A673 (cell line): ENCODE data around the gene CDH23. TPM values are rescaled to one million over a fixed set of nuclear protein-coding genes. Genes with fewer than 3 reads are reported as not detected.

Experiments
- BruUV-seq: library from RNA; stranded (reverse); fragments of 400-500 nt; replicated peaks from 2 replicates; lab custom pipeline; 2021; lab: Mats Ljungman, UMichigan
- CTCF ChIA-PET: fragments of 300-600 bp; sonication (Branson Sonifier 250); formaldehyde crosslinking; loops from one replicate; lab custom pipeline; 2022; ENCODE audit warnings: antibody characterized with exemption; lab: Charles Lee
- POLR2A ChIA-PET: fragments of 300-600 bp; sonication (Branson Sonifier 250); formaldehyde crosslinking; loops from one replicate; lab custom pipeline; 2022; ENCODE audit warnings: antibody characterized with exemption; ENCODE audit not compliant: low non-redundant PET; lab: Charles Lee
- DNase-seq: peaks from one replicate; pipeline ENCODE4 v3.0.0-alpha.2; 2015; ENCODE audit warnings: low spot score
- H3K27ac ChIP-seq: fragments of 200-600 bp; sonication (generic); 2 replicates; pipeline ENCODE4 v1.5.1; 2016; ENCODE audit warnings: mixed run types, low read depth, mild to moderate bottlenecking, mixed read lengths, antibody characterized with exemption, low read length; ENCODE audit not compliant: poor library complexity, severe bottlenecking
- H3K27me3 ChIP-seq: fragments of 200-600 bp; sonication (generic); replicated peaks from 2 replicates; pipeline ENCODE4 v1.6.1; 2017; ENCODE audit warnings: mixed run types, low read depth, mild to moderate bottlenecking, mixed read lengths, antibody characterized with exemption, low read length; ENCODE audit not compliant: insufficient read depth, poor library complexity
- H3K36me3 ChIP-seq: fragments of 200-600 bp; sonication (generic); 2 replicates; pipeline ENCODE4 v1.6.1; 2016; ENCODE audit warnings: mixed run types, mild to moderate bottlenecking, mixed read lengths, antibody characterized with exemption, low read length; ENCODE audit not compliant: insufficient read depth, poor library complexity, severe bottlenecking
- H3K4me1 ChIP-seq: fragments of 200-600 bp; sonication (generic); 2 replicates; pipeline ENCODE4 v1.6.1; 2017; ENCODE audit warnings: mixed run types, mild to moderate bottlenecking, mixed read lengths, antibody characterized with exemption, low read length; ENCODE audit not compliant: insufficient read depth, poor library complexity, severe bottlenecking
- H3K4me3 ChIP-seq: fragments of 200-600 bp; sonication (generic); 2 replicates; pipeline ENCODE4 v1.5.1; 2016; ENCODE audit warnings: low read depth, mixed run types, mild to moderate bottlenecking, mixed read lengths, low read length; ENCODE audit not compliant: poor library complexity, severe bottlenecking
- H3K9me3 ChIP-seq: fragments of 200-600 bp; sonication (generic); 2 replicates; pipeline ENCODE4 v1.6.1; 2016; ENCODE audit warnings: mixed run types, low read depth, mild to moderate bottlenecking, mixed read lengths, antibody characterized with exemption, low read length; ENCODE audit not compliant: poor library complexity, severe bottlenecking
- CTCF ChIP-seq: fragments of 300-800, 200-600 bp; sonication (generic); conservative IDR thresholded peaks from 2 replicates; pipeline ENCODE4 v1.5.1; 2017; ENCODE audit warnings: low read depth, mild to moderate bottlenecking, antibody characterized with exemption, low read length, moderate library complexity, mixed read lengths
- EZH2 ChIP-seq: fragments of 200-600 bp; sonication (generic); IDR thresholded peaks from 2 replicates; pipeline ENCODE4 v1.6.1; 2017; ENCODE audit warnings: borderline replicate concordance, low read depth, mild to moderate bottlenecking, mixed read lengths, antibody characterized with exemption, low read length; ENCODE audit not compliant: poor library complexity, severe bottlenecking
- intact Hi-C: fragments of 100-400 bp; cut with micrococcal nuclease; formaldehyde crosslinking; loops from one replicate; pipeline ENCODE4 v1.10.0; 2022; ENCODE audit not compliant: unreplicated experiment
- total RNA-seq: library from RNA; stranded (reverse); gene quantifications from 2 replicates; pipeline ENCODE4 v1.2.3, GENCODE V29; 2021

The CDH23 gene
- total RNA-seq, 1 experiment from 2014 or later: 49.7 TPM

DNA sequence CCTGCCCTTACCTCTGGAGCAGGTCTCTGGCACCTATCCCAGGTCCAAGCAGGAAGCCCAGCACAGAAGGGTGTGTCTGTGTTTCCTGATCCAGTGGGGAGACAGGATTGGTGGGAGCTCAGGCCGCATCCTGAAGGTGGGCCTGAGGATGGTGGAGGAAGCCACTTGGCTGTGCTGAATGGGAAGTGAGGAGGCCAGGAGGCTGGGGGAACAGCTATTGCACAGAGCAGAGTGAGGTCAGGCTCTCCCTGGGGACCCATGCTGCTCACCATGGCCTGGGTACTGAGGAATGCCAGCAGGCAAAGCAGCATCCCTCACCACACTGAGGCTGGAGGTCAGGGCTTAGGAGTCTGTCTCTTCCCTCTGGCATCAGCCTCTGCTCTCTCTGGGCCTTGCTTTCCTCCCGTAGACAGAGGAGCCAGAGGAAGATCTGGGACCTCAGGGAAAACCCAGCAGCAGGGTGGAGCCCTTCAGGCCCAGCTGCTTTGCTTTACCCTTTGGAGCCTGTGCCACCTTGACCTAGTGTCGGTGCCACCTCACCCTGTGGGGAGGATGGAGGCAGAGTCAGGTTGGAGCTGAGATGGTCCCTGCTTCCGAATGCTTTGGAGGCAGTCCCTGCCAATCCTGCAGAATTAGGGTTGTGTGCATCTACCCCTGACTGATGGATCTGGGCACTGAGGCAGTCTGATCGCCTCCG lies 39.0 kb downstream of the CDH23 start:
- H3K9me3 ChIP-seq: no peaks in the 10 kb centered on the region
- TF ChIP-seq EZH2 (no peak), CTCF (no peak)
- peak overlapping the region; percentile 74 for H3K27ac ChIP-seq
- CTCF ChIA-PET: no interaction called here
- no peaks in the 10 kb centered on the region for H3K27me3 ChIP-seq
- no peak for DNase-seq
- H3K36me3 ChIP-seq: no peaks in the 10 kb centered on the region
- peaks cover 65% of the 10 kb centered on the region for H3K4me1 ChIP-seq
- intact Hi-C loops: no loop called here
- POLR2A ChIA-PET: no interaction called here
- H3K4me3 ChIP-seq: no peak overlapping the region
- BruUV-seq: no TSS peak

DNA sequence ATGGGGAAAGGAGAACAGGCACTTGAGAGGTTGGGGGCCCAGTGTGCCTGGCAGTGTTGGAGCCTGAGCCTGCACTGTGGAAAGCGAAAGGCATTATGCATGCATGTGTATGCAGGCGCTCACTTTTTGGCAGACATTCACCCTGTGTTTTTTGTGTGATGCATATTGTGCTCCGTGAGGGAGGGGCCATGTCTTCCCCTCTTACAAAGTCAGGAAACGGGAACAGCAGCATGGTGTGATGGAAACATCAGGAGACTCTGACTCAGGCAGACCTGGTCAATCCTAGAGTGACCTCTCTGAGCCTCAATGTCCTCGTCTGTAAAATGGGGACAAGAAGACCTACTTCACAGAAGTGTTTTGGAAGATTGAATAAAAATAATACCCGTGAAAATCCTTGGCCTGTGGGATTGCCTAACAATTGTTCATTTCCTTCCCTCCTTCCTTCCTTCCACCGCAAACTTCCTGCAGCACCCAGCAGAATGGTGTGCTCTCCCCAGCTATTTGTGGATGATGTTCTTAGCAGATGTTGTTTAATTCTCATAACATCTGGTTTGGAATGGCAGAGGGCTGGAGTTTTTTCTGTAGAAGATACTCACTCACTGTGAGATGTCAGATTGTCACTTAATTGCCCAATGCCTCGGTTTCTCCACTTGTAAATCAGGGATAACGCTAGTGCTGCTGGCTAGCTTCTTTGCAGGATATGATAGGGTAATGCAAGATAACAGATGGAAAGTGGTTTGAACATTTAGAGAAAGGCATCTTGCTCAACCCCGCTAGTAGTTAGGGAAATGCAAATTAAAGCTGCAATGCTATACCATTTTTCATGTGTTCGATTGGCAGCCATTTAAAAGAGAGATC lies 39.8 kb downstream of the CDH23 start:
- ChIA-PET POLR2A (no interaction called here), CTCF (no interaction called here)
- Histone ChIP-seq H3K36me3 (no peaks in the 10 kb centered on the region), H3K4me1 (peaks cover 58% of the 10 kb centered on the region), H3K4me3 (no peak overlapping the region), H3K27ac (peak overlapping the region; percentile 74), H3K27me3 (no peaks in the 10 kb centered on the region), H3K9me3 (no peaks in the 10 kb centered on the region)
- no peak for TF ChIP-seq EZH2
- TF ChIP-seq CTCF: no peak
- intact Hi-C loops: no loop called here
- BruUV-seq: no TSS peak
- DNase-seq: peak; percentile 70

GRCh38 chr10:71437537-71438092 lies 40.9 kb downstream of the CDH23 start:
- CTCF ChIA-PET: no interaction called here
- intact Hi-C loops: no loop called here
- H3K9me3 ChIP-seq: no peaks in the 10 kb centered on the region
- peak overlapping the region; percentile 74 for H3K27ac ChIP-seq
- POLR2A ChIA-PET: no interaction called here
- TF ChIP-seq CTCF: no peak
- no peak for TF ChIP-seq EZH2
- H3K27me3 ChIP-seq: no peaks in the 10 kb centered on the region
- peaks cover 47% of the 10 kb centered on the region for H3K4me1 ChIP-seq
- DNase-seq: no peak
- no peak overlapping the region for H3K4me3 ChIP-seq
- BruUV-seq: no TSS peak
- H3K36me3 ChIP-seq: no peaks in the 10 kb centered on the region
